ENCODE results near the gene ZNF580.
A peak's percentile ranks its signal among the peaks of the same experiment; 100 is the strongest.

Gene ZNF580

DNA sequence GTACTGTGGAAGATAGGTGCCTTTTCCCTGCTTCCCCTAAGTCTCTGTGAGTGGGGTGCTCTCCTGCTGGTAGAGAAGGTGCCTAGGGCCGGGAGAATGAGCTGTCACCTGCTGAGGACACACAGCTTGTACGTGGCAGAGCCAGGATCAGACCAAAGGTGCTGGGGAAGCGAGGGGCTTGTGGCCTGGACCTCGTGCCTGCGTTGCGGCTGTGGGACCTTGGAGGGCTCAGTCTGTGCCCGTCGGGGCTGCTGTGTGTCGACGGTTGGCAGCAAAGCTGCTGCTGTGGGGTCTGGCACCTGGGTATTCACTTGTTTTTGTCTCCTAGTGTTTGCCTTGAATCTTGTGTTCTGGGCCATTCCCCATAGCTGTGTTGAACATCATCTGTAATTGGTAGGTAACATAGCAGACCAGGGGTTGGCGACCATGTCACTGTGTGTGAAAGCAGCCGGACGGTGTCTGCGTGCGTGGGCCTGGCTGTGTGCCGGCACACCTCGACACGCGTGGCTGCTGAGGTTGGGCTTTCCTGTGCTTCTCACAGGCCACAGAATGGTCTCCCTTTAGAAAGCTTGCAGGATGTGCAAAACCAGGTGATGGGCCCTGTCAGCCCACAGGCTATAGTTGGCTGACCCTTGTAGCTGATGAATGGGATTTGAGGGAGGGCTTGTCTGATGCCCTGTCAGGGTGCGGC, 23.2 kb downstream of the ZNF580 start:
- DNase-seq, result no peak

GRCh38 chr19:55666343-55667005, 25.7 kb downstream of the ZNF580 start:
- DNase-seq, result no peak

DNA sequence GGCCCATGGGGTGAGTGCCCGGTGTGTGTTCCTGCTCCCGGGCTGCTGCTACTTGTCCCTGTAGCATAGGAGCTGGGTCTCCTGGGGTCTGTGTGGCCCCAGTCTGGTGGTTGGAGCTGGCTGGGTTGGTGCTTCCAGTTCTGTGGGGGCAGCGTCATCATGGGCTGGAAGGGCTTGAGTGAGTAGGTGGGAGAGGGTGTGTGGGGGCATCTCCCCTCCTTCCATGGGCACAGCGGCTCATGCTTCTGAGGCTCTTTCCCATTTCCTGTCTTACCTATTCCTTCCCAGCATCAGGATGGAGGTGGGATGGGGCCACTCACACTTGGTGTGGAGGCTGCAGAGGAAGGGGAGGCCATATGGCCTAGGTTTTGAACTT, 26.2 kb downstream of the ZNF580 start:
- no peak for DNase-seq

GRCh38 chr19:55667511-55667910, 26.7 kb downstream of the ZNF580 start:
- DNase-seq, result no peak

GRCh38 chr19:55667958-55668357, 27.2 kb downstream of the ZNF580 start:
- no peak for DNase-seq

DNA sequence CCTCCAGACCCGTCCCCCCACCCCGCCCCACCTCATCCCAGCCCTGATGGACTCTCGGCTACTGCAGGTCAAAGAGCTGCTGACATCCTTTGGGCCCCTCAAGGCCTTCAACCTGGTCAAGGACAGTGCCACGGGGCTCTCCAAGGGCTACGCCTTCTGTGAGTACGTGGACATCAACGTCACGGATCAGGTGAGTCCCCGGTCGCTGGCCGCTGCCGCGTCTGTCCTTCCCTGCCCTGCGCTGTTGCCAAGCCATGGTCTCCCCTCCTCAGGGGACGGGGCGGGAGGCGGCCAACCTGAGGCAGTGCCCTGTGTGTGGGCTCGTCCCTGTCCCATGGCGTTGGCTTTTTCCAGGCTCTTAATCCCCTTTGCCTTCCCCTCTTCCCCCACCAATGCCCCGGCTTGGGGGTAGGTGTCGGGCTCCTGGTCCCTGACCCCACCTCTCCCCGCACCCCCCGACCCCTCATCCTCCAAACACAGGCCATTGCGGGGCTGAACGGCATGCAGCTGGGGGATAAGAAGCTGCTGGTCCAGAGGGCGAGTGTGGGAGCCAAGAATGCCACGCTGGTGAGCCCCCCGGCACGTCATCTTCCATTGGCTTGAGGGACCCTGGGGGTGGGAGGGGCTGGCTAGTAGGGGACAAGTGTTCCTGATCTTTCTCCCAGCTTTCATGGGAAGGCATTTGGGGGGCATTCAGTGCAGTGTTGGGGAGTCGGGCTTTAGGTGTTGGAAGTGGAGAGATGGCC, 28.0 kb downstream of the ZNF580 start:
- DNase-seq, result no peak

DNA sequence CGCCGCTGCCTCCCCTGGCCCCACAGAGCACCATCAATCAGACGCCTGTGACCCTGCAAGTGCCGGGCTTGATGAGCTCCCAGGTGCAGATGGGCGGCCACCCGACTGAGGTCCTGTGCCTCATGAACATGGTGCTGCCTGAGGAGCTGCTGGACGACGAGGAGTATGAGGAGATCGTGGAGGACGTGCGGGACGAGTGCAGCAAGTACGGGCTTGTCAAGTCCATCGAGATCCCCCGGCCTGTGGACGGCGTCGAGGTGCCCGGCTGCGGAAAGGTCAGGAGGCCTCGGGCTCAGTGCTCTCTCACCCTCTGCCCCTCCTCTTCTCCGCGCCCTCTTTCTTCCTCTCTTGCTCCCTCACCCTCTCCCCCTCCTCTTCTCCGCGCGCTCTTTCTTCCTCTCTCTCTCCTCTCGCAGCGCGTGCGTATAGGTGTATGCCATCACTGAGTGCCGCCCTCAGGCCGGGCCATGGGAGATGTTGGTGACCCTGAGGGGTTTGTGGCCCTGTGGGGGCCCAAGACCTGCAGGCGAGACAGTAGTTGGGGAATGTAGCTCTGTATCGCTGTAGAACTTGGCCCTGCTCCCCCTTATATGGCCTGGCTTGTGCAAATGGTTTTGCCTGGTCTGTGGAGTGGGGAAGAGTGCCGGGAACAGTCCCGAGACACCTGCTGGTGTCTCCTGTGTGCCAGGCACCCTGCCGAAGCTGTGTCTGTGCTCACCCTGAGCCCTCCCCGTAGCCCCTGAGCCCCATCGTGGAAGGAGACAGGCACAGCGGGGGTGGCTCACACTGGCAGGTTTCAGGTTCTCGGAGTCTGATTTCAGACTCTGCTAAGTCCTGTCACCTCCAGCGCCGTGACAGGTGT, 28.8 kb downstream of the ZNF580 start:
- no peak for DNase-seq

DNA sequence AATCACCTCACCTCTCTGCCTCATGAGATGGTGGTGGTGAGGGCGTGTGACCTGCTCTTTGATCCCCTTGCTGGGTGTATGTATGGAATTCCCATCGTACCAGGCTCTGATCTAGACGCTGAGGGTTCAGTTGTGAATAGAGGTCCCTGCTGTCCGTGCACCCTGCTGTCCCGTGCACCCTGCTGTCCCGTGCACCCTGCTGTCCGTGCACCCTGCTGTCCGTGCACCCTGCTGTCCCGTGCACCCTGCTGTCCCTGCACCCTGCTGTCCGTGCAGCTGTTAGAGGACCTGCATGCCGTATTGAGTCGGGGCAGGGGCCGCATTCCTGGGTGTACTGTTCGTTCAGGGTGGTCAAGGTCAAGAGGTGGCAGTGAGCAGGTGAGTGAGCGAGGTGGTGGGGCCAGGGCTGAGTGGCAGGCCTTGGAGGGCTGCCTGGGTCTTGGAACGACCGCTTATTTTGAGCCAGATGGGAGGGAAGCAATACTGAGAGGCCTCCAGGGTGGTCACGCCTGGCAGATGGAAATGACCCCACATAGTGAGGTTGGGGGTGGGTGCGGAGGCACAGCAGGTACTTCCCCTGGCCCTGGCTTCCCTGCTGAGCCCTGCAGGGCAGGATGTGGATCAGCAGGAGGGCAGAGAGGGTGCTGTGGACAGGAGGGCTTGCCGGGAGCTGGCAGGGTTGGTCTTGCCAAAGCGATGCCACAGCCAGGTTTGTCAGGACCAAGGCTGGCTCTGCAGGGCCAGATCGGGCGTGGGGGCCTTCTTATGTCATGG, 29.7 kb downstream of the ZNF580 start:
- DNase-seq, result no peak

DNA sequence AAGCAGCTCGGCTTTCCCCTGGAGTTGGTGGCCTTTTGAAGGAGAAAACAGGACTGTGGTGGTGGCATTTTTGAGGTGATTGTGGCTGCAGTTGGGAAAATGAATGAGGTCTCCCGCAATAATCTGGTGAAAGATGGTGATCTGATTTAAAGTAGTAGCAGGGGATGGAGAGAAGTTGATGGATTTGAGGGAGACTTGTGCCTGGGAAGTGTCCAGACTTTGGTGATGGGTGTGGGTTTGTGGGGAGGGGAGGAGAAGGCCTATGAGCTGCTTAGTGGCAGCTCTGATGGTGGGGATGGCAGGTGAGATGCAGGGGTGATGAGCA, 30.2 kb downstream of the ZNF580 start:
- no peak for DNase-seq

GRCh38 chr19:55672418-55672817, 31.6 kb downstream of the ZNF580 start:
- no peak for DNase-seq

DNA sequence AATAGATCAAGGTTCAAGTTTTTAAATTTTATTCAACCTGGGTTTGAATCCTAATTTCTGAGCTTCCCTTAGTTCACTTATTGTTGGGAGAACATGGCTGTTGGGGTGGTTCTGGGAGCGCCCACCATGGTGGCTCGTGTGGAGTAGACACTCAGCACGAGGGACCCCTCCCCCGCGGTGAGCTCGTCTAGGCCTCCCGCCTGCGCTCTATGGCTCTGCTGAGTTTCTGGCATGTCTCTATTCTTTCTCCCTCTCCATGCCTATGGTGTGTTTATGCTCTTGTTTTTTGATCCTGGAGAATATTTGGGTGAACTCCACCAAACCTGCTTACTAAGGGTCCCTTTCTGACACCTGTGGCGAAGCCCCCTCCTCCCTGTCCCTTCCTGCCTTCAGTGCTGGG, 32.7 kb downstream of the ZNF580 start:
- no peak for DNase-seq

DNA sequence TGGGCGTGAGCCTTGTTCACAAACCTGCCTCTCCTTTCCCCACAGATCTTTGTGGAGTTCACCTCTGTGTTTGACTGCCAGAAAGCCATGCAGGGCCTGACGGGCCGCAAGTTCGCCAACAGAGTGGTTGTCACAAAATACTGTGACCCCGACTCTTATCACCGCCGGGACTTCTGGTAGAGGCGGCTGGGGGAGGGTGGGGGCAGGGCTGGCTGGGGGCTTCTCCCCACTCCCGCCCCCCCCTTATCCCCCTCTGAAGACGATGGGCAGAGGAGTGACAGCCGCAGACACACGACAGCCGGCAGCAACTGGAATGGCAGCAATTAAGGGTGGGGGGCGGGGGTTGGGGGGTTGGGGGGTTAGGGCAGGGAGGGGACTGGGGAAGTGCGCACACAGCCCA, 33.1 kb downstream of the ZNF580 start:
- no peak for DNase-seq

DNA sequence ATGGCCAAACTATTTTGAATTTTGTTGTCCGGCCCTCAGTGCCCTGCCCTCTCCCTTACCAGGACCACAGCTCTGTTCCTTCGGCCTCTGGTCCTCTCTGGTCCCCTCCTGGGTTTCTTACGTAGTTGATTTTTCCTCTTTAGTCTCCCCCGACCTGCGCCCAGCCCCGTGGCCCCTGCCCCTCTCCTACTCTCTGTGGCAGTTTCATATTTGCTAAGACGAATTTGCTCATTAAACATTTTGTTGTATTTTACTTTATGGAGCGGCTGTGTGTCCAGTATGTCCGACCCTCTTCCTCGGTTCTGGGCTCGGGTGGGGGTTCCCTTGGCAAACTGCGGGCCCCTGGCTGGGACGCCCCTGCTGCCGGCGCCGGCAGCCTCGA, 33.6 kb downstream of the ZNF580 start:
- DNase-seq, result no peak

GRCh38 chr19:55674841-55675660, 34.2 kb downstream of the ZNF580 start, which contains the start of gene EPN1:
Gene EPN1 (plus strand): TSS chr19:55675226. CDS start chr19:55678628, 3,402 bp downstream.
- DNase-seq, result peak; percentile 95

GRCh38 chr19:55675661-55676354, 35.0 kb downstream of the ZNF580 start:
- DNase-seq, result no peak

GRCh38 chr19:55676383-55676782, 35.6 kb downstream of the ZNF580 start:
- DNase-seq, result no peak

DNA sequence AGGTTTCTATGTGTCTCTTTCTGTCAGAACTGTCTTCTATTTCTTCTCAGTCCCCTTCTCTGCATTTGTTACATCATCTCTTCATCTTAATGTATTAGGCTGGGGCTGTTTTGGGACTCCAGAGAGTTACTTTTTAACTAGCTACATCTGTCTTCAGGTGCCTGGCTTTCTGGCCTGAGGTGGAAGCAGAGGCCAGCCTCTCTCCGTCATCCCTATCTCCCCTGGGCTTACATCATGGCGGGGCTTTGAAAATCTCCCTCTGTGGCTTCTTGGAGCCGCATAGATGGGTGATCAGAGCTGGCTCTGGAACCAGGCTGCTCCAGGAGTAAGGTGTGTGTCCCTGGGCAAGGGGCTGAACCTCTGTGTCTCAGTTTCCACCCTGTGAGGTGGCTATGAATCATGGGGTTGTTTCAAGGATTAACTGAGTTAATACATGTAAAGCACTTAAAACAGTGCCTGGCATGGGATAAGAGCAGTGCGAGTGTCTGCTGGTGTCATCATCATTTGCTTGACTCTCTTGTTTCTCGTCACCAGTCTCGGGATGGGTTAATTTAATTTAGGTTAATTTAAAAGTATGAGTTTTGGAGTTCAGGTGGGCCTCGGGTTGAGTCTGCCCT, 36.2 kb downstream of the ZNF580 start:
- no peak for DNase-seq

DNA sequence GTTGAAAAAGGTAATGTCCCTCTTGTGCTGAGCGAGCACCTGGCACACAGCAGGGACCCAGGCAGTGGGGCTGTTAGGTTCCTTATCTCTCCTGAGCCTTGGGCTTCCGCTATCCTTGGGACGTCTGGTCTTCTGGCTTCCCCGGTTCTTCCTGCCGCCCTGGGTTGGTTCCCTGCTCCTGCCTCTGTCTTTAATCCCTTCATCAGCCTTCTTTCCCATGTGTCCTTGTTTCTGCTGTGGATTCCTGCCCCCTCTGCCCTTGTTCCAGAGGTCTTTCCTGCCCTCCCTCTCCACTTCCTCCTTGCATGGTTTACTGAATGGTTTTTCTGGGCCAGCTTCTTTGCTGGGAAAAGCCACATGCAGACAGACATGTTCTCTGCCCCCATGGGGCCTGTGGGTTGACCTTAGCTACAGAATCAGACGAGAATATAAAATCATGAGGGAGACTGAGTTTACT, 36.8 kb downstream of the ZNF580 start:
- DNase-seq, result no peak

DNA sequence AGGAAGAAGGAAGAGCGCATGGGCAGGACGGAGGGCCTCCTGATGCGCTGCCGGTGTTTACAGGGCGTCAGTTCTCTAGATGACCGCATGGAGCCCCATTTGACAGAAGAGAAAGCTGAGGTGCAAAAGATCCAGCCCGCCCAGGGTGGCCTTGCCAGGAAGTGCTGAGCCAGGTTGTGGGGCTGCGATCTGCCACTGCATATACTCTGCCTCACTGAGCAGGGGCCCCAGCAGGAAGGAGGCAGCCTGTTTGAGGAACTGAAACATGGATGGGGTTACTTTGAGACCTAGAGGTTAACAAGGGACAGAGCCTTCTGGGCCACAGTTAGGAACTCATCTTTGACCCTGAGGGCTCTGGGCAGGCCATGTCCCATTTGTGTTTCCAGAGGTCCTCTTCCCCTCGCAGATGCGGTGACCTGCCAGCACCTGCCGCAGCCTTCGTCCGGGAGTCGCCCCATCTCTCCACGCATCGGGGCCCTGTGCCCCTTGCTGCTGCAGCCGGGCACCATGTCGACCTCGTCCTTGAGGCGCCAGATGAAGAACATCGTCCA, 37.4 kb downstream of the ZNF580 start:
- no peak for DNase-seq

Data from DMS79 treated with DMSO at 0.1 percent for 48 hours (cell line).